ENCODE measurements around the gene OR8B12. TPM values are rescaled to one million over a fixed set of nuclear protein-coding genes. Genes with fewer than 3 reads are reported as not detected.
"Not testable (repeated sequence)": the region's sequence is repeated elsewhere in the genome, so short reads cannot be mapped to it uniquely, and the experiment has no call there.

Gene OR8B12
- total RNA-seq, 1 experiment from 2014 or later = not detected

DNA sequence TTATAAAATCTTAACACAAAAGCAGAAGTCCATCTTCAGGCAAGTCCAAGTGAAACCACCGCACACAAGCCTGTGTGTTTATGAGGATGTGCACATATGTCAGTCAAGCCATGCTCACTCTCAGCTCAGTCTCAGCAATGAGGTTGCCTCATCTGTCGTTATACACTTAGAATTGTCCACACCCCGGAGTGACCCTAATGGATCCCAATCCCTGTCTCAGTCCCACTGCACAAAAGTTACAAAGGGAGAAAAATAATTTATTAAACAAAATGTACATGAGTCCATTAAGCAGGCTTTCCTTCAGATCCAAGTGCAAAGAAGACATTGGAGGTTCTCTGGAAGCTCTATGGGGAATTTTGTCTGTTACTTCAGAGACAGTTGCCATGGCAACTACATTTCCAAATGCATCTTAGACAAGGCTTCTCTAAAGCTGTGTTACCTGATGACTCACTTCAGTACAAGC is 24.4 kb downstream of the OR8B12 start:
- H3K4me3 Mint-ChIP-seq (ENCODE audit: unreplicated experiment) = no peak overlapping the region
- no TSS peak for BruUV-seq (replicated peaks)
- DNase-seq (ENCODE audit: unreplicated experiment) = peak; percentile 23
- TF ChIP-seq, protein P1, sequence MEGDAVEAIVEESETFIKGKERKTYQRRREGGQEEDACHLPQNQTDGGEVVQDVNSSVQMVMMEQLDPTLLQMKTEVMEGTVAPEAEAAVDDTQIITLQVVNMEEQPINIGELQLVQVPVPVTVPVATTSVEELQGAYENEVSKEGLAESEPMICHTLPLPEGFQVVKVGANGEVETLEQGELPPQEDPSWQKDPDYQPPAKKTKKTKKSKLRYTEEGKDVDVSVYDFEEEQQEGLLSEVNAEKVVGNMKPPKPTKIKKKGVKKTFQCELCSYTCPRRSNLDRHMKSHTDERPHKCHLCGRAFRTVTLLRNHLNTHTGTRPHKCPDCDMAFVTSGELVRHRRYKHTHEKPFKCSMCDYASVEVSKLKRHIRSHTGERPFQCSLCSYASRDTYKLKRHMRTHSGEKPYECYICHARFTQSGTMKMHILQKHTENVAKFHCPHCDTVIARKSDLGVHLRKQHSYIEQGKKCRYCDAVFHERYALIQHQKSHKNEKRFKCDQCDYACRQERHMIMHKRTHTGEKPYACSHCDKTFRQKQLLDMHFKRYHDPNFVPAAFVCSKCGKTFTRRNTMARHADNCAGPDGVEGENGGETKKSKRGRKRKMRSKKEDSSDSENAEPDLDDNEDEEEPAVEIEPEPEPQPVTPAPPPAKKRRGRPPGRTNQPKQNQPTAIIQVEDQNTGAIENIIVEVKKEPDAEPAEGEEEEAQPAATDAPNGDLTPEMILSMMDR (IDR thresholded peaks at IDR 0.05; ENCODE audit: unreplicated experiment) = no peak
- H3K27me3 Mint-ChIP-seq (ENCODE audit: insufficient read depth, unreplicated experiment) = peaks cover 75% of the 10 kb centered on the region
- no peaks in the 10 kb centered on the region for H3K9me3 Mint-ChIP-seq (ENCODE audit: unreplicated experiment)
- CTCF ChIA-PET = interaction anchor here (0.7 kb wide), 1 partner anchor 117 kb away, joined by 3 read pairs; no protein-coding TSS in a partner anchor
- no peak overlapping the region for H3K27ac Mint-ChIP-seq (ENCODE audit: low read depth, unreplicated experiment)
- no peaks in the 10 kb centered on the region for H3K4me1 Mint-ChIP-seq (ENCODE audit: insufficient read depth, unreplicated experiment)
- intact Hi-C loops (cut with micrococcal nuclease) = no loop called here
- H3K36me3 Mint-ChIP-seq (ENCODE audit: insufficient read depth, unreplicated experiment) = no peaks in the 10 kb centered on the region
- POLR2A ChIA-PET = no interaction called here

DNA sequence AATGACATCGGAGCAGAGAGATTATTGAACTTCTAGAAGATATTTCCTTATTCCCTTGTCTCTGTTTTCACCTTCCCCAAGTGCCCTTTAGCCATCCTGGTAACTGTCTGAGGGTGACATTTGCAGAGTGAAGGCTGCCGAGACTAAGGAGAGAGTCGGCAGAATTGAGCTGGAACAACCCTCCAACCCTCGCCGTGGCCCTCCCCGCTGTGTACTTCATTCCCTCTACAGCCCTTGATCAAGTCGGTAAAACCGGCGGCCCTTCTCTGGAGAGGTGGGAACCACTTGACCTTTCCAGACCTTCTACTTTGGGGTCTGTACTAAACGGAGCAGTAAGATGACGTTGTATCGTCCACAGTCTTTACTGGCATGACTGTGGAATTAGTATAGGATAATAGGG is 26.1 kb downstream of the OR8B12 start:
- CTCF ChIA-PET = no interaction called here
- TF ChIP-seq, protein P1 (IDR thresholded peaks at IDR 0.05; ENCODE audit: unreplicated experiment) = no peak
- Mint-ChIP-seq H3K27me3 (ENCODE audit: insufficient read depth, unreplicated experiment) (peaks cover 86% of the 10 kb centered on the region), H3K27ac (ENCODE audit: low read depth, unreplicated experiment) (no peak overlapping the region), H3K9me3 (ENCODE audit: unreplicated experiment) (no peaks in the 10 kb centered on the region), H3K4me1 (ENCODE audit: insufficient read depth, unreplicated experiment) (no peaks in the 10 kb centered on the region), H3K36me3 (ENCODE audit: insufficient read depth, unreplicated experiment) (no peaks in the 10 kb centered on the region), H3K4me3 (ENCODE audit: unreplicated experiment) (no peak overlapping the region)
- POLR2A ChIA-PET = interaction anchor here (0.9 kb wide), 1 partner anchor 8 kb away, joined by 3 read pairs; no protein-coding TSS in a partner anchor
- intact Hi-C loops (cut with micrococcal nuclease) = no loop called here
- no TSS peak for BruUV-seq (replicated peaks)
- DNase-seq (ENCODE audit: unreplicated experiment) = no peak

DNA sequence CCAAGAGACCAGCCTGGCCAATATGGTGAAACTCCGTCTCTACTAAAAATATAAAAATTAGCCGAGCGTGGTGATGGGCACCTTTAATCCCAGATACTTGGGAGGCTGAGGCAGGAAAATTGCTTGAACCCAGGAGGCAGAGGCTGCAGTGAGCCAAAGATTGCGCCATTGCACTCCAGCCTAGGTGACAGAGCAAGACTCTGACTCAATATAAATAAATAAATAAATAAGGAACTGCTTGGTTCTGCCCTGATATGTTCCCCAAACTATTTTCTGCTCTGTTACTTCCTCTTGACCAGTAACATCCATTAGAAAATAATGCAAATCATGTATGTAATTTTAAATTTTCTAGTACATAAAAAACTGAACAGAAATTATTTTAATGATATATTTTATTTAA is 28.8 kb downstream of the OR8B12 start:
- DNase-seq (ENCODE audit: unreplicated experiment); H3K27ac Mint-ChIP-seq (ENCODE audit: low read depth, unreplicated experiment); CTCF ChIA-PET; H3K36me3 Mint-ChIP-seq (ENCODE audit: insufficient read depth, unreplicated experiment); H3K4me3 Mint-ChIP-seq (ENCODE audit: unreplicated experiment); H3K4me1 Mint-ChIP-seq (ENCODE audit: insufficient read depth, unreplicated experiment); BruUV-seq (replicated peaks); POLR2A ChIA-PET; intact Hi-C loops (cut with micrococcal nuclease); H3K9me3 Mint-ChIP-seq (ENCODE audit: unreplicated experiment): not testable (repeated sequence)
- peaks cover 89% of the 10 kb centered on the region for H3K27me3 Mint-ChIP-seq (ENCODE audit: insufficient read depth, unreplicated experiment)

DNA sequence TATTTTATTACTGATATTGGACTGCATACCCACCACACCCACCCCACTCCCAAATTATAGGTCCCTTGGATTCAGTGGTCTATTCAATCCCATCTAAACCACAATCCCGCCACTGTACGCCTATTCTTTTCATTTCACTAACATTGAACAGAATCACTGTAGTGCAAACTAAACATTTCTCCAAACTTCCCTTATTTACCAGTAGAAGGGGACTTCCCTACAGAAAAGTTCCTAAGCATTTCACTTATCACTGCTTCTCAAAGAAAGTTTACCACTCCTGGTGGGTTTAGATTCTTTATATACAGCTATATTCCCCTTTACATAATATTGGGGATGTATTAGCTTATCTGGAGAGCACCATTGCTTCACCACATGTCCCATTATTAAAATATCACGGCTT is 29.3 kb downstream of the OR8B12 start:
- POLR2A ChIA-PET = no interaction called here
- CTCF ChIA-PET = no interaction called here
- H3K4me3 Mint-ChIP-seq (ENCODE audit: unreplicated experiment) = no peak overlapping the region
- no peaks in the 10 kb centered on the region for H3K4me1 Mint-ChIP-seq (ENCODE audit: insufficient read depth, unreplicated experiment)
- no peak overlapping the region for H3K27ac Mint-ChIP-seq (ENCODE audit: low read depth, unreplicated experiment)
- no peaks in the 10 kb centered on the region for H3K9me3 Mint-ChIP-seq (ENCODE audit: unreplicated experiment)
- H3K36me3 Mint-ChIP-seq (ENCODE audit: insufficient read depth, unreplicated experiment) = no peaks in the 10 kb centered on the region
- BruUV-seq (replicated peaks) = no TSS peak
- intact Hi-C loops (cut with micrococcal nuclease) = no loop called here
- TF ChIP-seq, protein P1 (IDR thresholded peaks at IDR 0.05; ENCODE audit: unreplicated experiment) = no peak
- H3K27me3 Mint-ChIP-seq (ENCODE audit: insufficient read depth, unreplicated experiment) = peaks cover 86% of the 10 kb centered on the region
- DNase-seq (ENCODE audit: unreplicated experiment) = no peak

DNA sequence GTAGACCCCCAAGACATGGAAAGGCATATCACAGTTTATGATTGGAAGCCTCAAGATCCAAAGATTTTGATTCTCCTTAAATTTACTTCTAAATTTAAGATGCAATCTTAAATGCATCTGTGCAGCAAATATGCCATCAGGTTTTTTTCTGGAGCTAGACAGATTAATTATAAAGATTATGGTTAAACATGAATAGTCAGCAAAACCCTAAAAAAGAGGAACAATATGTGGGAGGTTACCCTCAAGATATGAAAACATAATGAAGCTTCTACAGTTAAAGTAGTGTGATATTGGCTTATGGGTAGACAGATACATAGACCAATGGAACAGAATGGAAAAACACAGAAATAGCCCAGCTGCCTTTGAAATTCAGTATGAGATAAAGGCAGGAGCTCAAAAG is 31.7 kb downstream of the OR8B12 start:
- no peak for DNase-seq (ENCODE audit: unreplicated experiment)
- POLR2A ChIA-PET = no interaction called here
- intact Hi-C loops (cut with micrococcal nuclease) = no loop called here

More for the DNA sequence above, 31.7 kb downstream of the OR8B12 start:
- H3K4me1 Mint-ChIP-seq (ENCODE audit: insufficient read depth, unreplicated experiment) = no peaks in the 10 kb centered on the region
- TF ChIP-seq, protein P1 (IDR thresholded peaks at IDR 0.05; ENCODE audit: unreplicated experiment) = no peak
- no TSS peak for BruUV-seq (replicated peaks)
- H3K27ac Mint-ChIP-seq (ENCODE audit: low read depth, unreplicated experiment) = no peak overlapping the region
- H3K36me3 Mint-ChIP-seq (ENCODE audit: insufficient read depth, unreplicated experiment) = no peaks in the 10 kb centered on the region
- peaks cover 85% of the 10 kb centered on the region for H3K27me3 Mint-ChIP-seq (ENCODE audit: insufficient read depth, unreplicated experiment)
- H3K9me3 Mint-ChIP-seq (ENCODE audit: unreplicated experiment) = peaks cover 8% of the 10 kb centered on the region
- H3K4me3 Mint-ChIP-seq (ENCODE audit: unreplicated experiment) = no peak overlapping the region
- CTCF ChIA-PET = no interaction called here
